Measurements from ENCODE around the gene ZBTB8A. TPM values are rescaled to one million over a fixed set of nuclear protein-coding genes. Genes with fewer than 3 reads are reported as not detected.

ZBTB8A gene
- total and polyA plus RNA-seq, 2 of the 8 experiments (the other 6 are each of a cell fraction or from before 2014, with no cell fraction given): 2.9 to 10.4 TPM

- no peak overlapping the region for H2BK20ac ChIP-seq (ENCODE audit: low read length)
- 0 out of 2 replicates have a peak overlapping the region, but pooled peaks have one; percentile 35 for H2BK5ac ChIP-seq (ENCODE audit: low read depth, low read length)
- H3K27me3 ChIP-seq (replicated peaks in 1 of 4; ENCODE audit: control insufficient read depth in 3 of 4, extremely low read depth in 1 of 4, insufficient read depth in 3 of 4, low read length in 3 of 4): no peaks in the 10 kb centered on the region
- no peaks in the 10 kb centered on the region for H3K79me1 ChIP-seq (ENCODE audit: low read depth, low read length)
- ChIA-PET CTCF (ENCODE audit: partially characterized antibody) (interaction anchor here (0.5 to 3.7 kb wide), 9 partner anchors 9 to 92 kb away, joined by 3 to 18 read pairs (median 3); no protein-coding TSS in a partner anchor), POLR2A (ENCODE audit: partially characterized antibody) (interaction anchor here (0.9 to 3.2 kb wide), 16 partner anchors 8 to 218 kb away, joined by 3 to 12 read pairs (median 4); partner anchors contain the start of genes BSDC1, RBBP4 and ZBTB8OS)
- H3K9ac ChIP-seq (replicated peaks in 1 of 4; ENCODE audit: extremely low read depth in 1 of 4, low read depth in 3 of 4, low read length in 3 of 4): peak overlapping the region in 1 of 4 experiments; percentile 54; a peak in 2 of 7 replicates
- H3K9me3 ChIP-seq (ENCODE audit: insufficient read depth in 2 of 2, low read depth in 1 of 2, low read length in 1 of 2): peaks cover 0 to under 1% of the 10 kb centered on the region in 2 experiments; a peak in 1 of 4 replicates
- WGBS, 2 experiments (ENCODE audit: extremely low coverage in 1 of 2, insufficient coverage in 1 of 2, insufficient read length in 1 of 2, insufficient replicate concordance in 2 of 2, low coverage in 1 of 2, low lambda C conversion rate in 2 of 2, missing lambda C conversion rate in 1 of 2): 20% methylated on average over 31 of the region's 35 CpGs; no CpG with 5 or more reads in 1 of the 2 experiments
- no peak overlapping the region for H3K14ac ChIP-seq (ENCODE audit: insufficient read length)
- H4K91ac ChIP-seq (replicated peaks; ENCODE audit: insufficient read length, low read length): no peak overlapping the region
- H2AFZ ChIP-seq (ENCODE audit: low read length): peak overlapping the region; percentile 100
- H3K27ac ChIP-seq (ENCODE audit: low read depth, low read length): no peak overlapping the region
- no peak overlapping the region for H3K4ac ChIP-seq (replicated peaks; ENCODE audit: insufficient read length, low read depth, low read length)
- peak overlapping the region; percentile 90; the same call in 1 of the 2 replicates for H4K8ac ChIP-seq (ENCODE audit: extremely low read depth, insufficient read depth, low read length)
- no peaks in the 10 kb centered on the region for H3K36me3 ChIP-seq (ENCODE audit: control insufficient read depth in 2 of 4, insufficient read depth in 4 of 4, low read length in 3 of 4)
- DNase-seq (ENCODE audit: low read depth in 1 of 2, low spot score in 2 of 2) (peak; percentile 23 to 96), FAIRE-seq (no peak)
- no peaks in the 10 kb centered on the region for H3K79me2 ChIP-seq (ENCODE audit: control insufficient read depth in 1 of 2, insufficient read depth in 2 of 2, low read length in 2 of 2)
- no peak overlapping the region for H2BK120ac ChIP-seq (replicated peaks; ENCODE audit: low read depth, low read length)
- H3K18ac ChIP-seq (ENCODE audit: extremely low read depth, low read length): no peak overlapping the region; the same call in 1 of the 2 replicates
- no peak overlapping the region for H2BK15ac ChIP-seq (ENCODE audit: low read length)
- no peak overlapping the region for H3K23ac ChIP-seq (ENCODE audit: insufficient read length)
- no peaks in the 10 kb centered on the region; a peak in 1 of 7 replicates for H3K4me1 ChIP-seq (replicated peaks in 1 of 4; ENCODE audit: control insufficient read depth in 3 of 4, insufficient read depth in 4 of 4, low read length in 3 of 4)
- H2AK5ac ChIP-seq (ENCODE audit: low read depth, low read length): no peak overlapping the region
- no peak overlapping the region for H4K5ac ChIP-seq (ENCODE audit: insufficient read length, low read depth, low read length)
- no peaks in the 10 kb centered on the region for H4K20me1 ChIP-seq (replicated peaks in 1 of 2; ENCODE audit: control insufficient read depth in 1 of 2, insufficient read depth in 2 of 2, low read length in 2 of 2)
- H3K4me3 ChIP-seq (ENCODE audit: extremely low read depth in 1 of 4, insufficient read depth in 2 of 4, low read depth in 3 of 4, low read length in 4 of 4): peak overlapping the region; percentile 32 to 72 (median 53)
- H3K56ac ChIP-seq (replicated peaks; ENCODE audit: insufficient read length, low read depth, low read length): no peak overlapping the region
- H3K4me2 ChIP-seq (ENCODE audit: insufficient read depth in 1 of 2, low read depth in 2 of 2, low read length in 2 of 2): peak overlapping the region; percentile 57 to 77
- no peaks in the 10 kb centered on the region for H3K23me2 ChIP-seq (ENCODE audit: low read depth, low read length)
- no peak overlapping the region for H2BK12ac ChIP-seq (ENCODE audit: low read depth, low read length)
- TF ChIP-seq PHF8 (conservative IDR thresholded peaks at IDR 0.05; ENCODE audit: low read depth, low read length) (peak; percentile 80), TAF1 (IDR thresholded peaks at IDR 0.05; ENCODE audit: low read depth, low read length) (peak; percentile 84), SP1 (IDR thresholded peaks at IDR 0.05; ENCODE audit: low read depth, low read length) (peak; percentile 17; the same call in 1 of the 2 replicates), ASH2L (IDR thresholded peaks at IDR 0.05; ENCODE audit: low read length) (peak; percentile 42), POLR2A (IDR thresholded peaks at IDR 0.05; ENCODE audit: control extremely low read depth in 1 of 2, low read depth in 2 of 2, low read length in 2 of 2) (peak in 1 of 2 experiments; percentile 85; a peak in 2 of 3 replicates), CTCF (IDR thresholded peaks at IDR 0.05; ENCODE audit: control extremely low read depth in 1 of 3, insufficient read depth in 1 of 3, low read depth in 1 of 3, low read length in 3 of 3) (peak in 1 of 3 experiments; percentile 7; a peak in 1 of 4 replicates), CHD1 (IDR thresholded peaks at IDR 0.05; ENCODE audit: low read depth, low read length) (no peak), KDM4A (IDR thresholded peaks at IDR 0.05; ENCODE audit: low read depth, low read length, severe bottlenecking) (peak; percentile 55), SIRT6 (IDR thresholded peaks at IDR 0.05; ENCODE audit: low read length) (no peak)
These were observed 73.1 kb downstream of the ZBTB8A start for GRCh38 chr1:32612189-32612881.
